ENCODE data around the gene FBN2.

GRCh38 chr5:128318691-128319090 is 219.4 kb downstream of the FBN2 start:
- TF ChIP-seq, protein P1, sequence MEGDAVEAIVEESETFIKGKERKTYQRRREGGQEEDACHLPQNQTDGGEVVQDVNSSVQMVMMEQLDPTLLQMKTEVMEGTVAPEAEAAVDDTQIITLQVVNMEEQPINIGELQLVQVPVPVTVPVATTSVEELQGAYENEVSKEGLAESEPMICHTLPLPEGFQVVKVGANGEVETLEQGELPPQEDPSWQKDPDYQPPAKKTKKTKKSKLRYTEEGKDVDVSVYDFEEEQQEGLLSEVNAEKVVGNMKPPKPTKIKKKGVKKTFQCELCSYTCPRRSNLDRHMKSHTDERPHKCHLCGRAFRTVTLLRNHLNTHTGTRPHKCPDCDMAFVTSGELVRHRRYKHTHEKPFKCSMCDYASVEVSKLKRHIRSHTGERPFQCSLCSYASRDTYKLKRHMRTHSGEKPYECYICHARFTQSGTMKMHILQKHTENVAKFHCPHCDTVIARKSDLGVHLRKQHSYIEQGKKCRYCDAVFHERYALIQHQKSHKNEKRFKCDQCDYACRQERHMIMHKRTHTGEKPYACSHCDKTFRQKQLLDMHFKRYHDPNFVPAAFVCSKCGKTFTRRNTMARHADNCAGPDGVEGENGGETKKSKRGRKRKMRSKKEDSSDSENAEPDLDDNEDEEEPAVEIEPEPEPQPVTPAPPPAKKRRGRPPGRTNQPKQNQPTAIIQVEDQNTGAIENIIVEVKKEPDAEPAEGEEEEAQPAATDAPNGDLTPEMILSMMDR (IDR thresholded peaks at IDR 0.05; ENCODE audit: borderline replicate concordance, extremely low read depth, low read length, poor library complexity, severe bottlenecking): no peak
- no peak for TF ChIP-seq EZH2 (IDR thresholded peaks at IDR 0.05; ENCODE audit: borderline replicate concordance, low read depth, low read length, severe bottlenecking)

All from DND-41 (cell line).